Mesenchymal stem cell (in vitro differentiated cells and primary cell): ENCODE data around the gene NEK5.
"Not testable (repeated sequence)": the region's sequence is repeated elsewhere in the genome, so short reads cannot be mapped to it uniquely, and the experiment has no call there.

ENCODE experiments used
- DNase-seq: peaks from one replicate; pipeline ENCODE4 v3.0.0-alpha.2; 2013
- H2AFZ ChIP-seq: one replicate; pipeline ENCODE4 v1.6.1; 2013; ENCODE audit warnings: low read depth, mild to moderate bottlenecking, control low read depth, inconsistent platforms, low read length, moderate library complexity
- H2AK5ac ChIP-seq: 2 replicates; pipeline ENCODE4 v1.6.1; 2013; ENCODE audit warnings: low read length, moderate library complexity, mild to moderate bottlenecking, inconsistent platforms; ENCODE audit not compliant: severe bottlenecking
- H2BK120ac ChIP-seq: one replicate; pipeline ENCODE4 v1.6.1; 2013; ENCODE audit warnings: low read depth, mild to moderate bottlenecking, inconsistent platforms, low read length, moderate library complexity
- H2BK12ac ChIP-seq, 2 experiments: one replicate each; pipeline ENCODE4 v1.6.1; 2013; ENCODE audit warnings: inconsistent platforms in 2 of 2, low read length in 2 of 2, mild to moderate bottlenecking in 2 of 2, moderate library complexity in 2 of 2, control low read depth in 1 of 2
- H2BK15ac ChIP-seq: one replicate; pipeline ENCODE4 v1.6.1; 2013; ENCODE audit warnings: mild to moderate bottlenecking, low read depth, inconsistent platforms; ENCODE audit not compliant: poor library complexity, severe bottlenecking
- H2BK5ac ChIP-seq: 2 replicates; pipeline ENCODE4 v1.6.1; 2013; ENCODE audit warnings: low read depth, mild to moderate bottlenecking, low read length, control low read depth, inconsistent platforms; ENCODE audit not compliant: poor library complexity, severe bottlenecking
- H3K14ac ChIP-seq, 2 experiments: one replicate each; pipeline ENCODE4 v1.6.1; 2013; ENCODE audit warnings: inconsistent platforms in 2 of 2, low read length in 2 of 2, control low read depth in 1 of 2, mild to moderate bottlenecking in 1 of 2, moderate library complexity in 1 of 2
- H3K18ac ChIP-seq, 2 experiments: one replicate each; pipeline ENCODE4 v1.6.1; 2013; ENCODE audit warnings: inconsistent platforms in 2 of 2, low read length in 2 of 2, control low read depth in 1 of 2, low read depth in 1 of 2, mild to moderate bottlenecking in 1 of 2
- H3K23ac ChIP-seq, 2 experiments: one replicate each; pipeline ENCODE4 v1.6.1; 2013; ENCODE audit warnings: inconsistent platforms in 2 of 2, low read length in 2 of 2, mild to moderate bottlenecking in 2 of 2, moderate library complexity in 2 of 2, control low read depth in 1 of 2
- H3K27ac ChIP-seq: 2 replicates; pipeline ENCODE4 v1.5.1; 2013; ENCODE audit warnings: mild to moderate bottlenecking, moderate library complexity, low read length, control low read depth, inconsistent platforms; ENCODE audit not compliant: poor library complexity, severe bottlenecking
- H3K27me3 ChIP-seq, 2 experiments: 2 replicates each; pipeline versions ENCODE4 v1.6.1 to v1.7.0; 2013; ENCODE audit warnings: low read length in 2 of 2, mild to moderate bottlenecking in 2 of 2, moderate library complexity in 2 of 2, control low read depth in 1 of 2, inconsistent platforms in 1 of 2; ENCODE audit not compliant: control insufficient read depth in 1 of 2, insufficient read depth in 1 of 2
- H3K36me3 ChIP-seq, 2 experiments: 2 replicates each; pipeline versions ENCODE4 v1.6.1 to v1.7.0; 2013; ENCODE audit warnings: low read length in 2 of 2, control low read depth in 1 of 2, inconsistent platforms in 1 of 2, low read depth in 1 of 2, mild to moderate bottlenecking in 1 of 2; ENCODE audit not compliant: insufficient read depth in 2 of 2, control insufficient read depth in 1 of 2
- H3K4ac ChIP-seq, 2 experiments: one replicate each; pipeline ENCODE4 v1.6.1; 2013; ENCODE audit warnings: inconsistent platforms in 2 of 2, low read length in 2 of 2, mild to moderate bottlenecking in 2 of 2, moderate library complexity in 2 of 2, control low read depth in 1 of 2, low read depth in 1 of 2
- H3K4me1 ChIP-seq: 2 replicates; pipeline ENCODE4 v1.6.1; 2013; ENCODE audit warnings: low read depth, low read length, control low read depth; ENCODE audit not compliant: control insufficient read depth, insufficient read depth
- H3K4me2 ChIP-seq: 2 replicates; pipeline ENCODE4 v1.6.1; 2013; ENCODE audit warnings: low read length, mild to moderate bottlenecking, inconsistent platforms; ENCODE audit not compliant: poor library complexity, severe bottlenecking
- H3K4me3 ChIP-seq, 2 experiments: 2 replicates each; pipeline versions ENCODE4 v1.5.1 to v1.7.0; 2013; ENCODE audit warnings: low read length in 2 of 2, mild to moderate bottlenecking in 2 of 2, control low read depth in 1 of 2, low read depth in 1 of 2; ENCODE audit not compliant: insufficient read depth in 1 of 2
- H3K79me1 ChIP-seq: replicated peaks from 2 replicates; pipeline ENCODE4 v1.6.1; 2013; ENCODE audit warnings: mild to moderate bottlenecking, control low read depth, low read length, inconsistent platforms; ENCODE audit not compliant: poor library complexity, severe bottlenecking
- H3K9ac ChIP-seq: 2 replicates; pipeline ENCODE4 v1.7.0; 2013; ENCODE audit warnings: mild to moderate bottlenecking, low read length, moderate library complexity
- H3K9me3 ChIP-seq: 2 replicates; pipeline ENCODE4 v1.7.0; 2013; ENCODE audit warnings: mild to moderate bottlenecking, low read length; ENCODE audit not compliant: control insufficient read depth
- H4K8ac ChIP-seq: one replicate; pipeline ENCODE4 v1.6.1; 2013; ENCODE audit warnings: inconsistent platforms, mild to moderate bottlenecking, low read length, moderate library complexity
- H4K91ac ChIP-seq: one replicate; pipeline ENCODE4 v1.6.1; 2013; ENCODE audit warnings: mild to moderate bottlenecking, low read length, inconsistent platforms
- WGBS: methylation state at CpG from one replicate; pipeline ENCODE4 v1.1.7; 2013; ENCODE audit warnings: mixed read lengths; 5-methylcytosine and 5-hydroxymethylcytosine counted together

Gene NEK5

GRCh38 chr13:52173373-52173772, 44.5 kb upstream of the NEK5 start:
- no peak overlapping the region for H3K4ac ChIP-seq
- H4K91ac ChIP-seq, result no peak overlapping the region
- no peak overlapping the region for H3K23ac ChIP-seq
- H2BK120ac ChIP-seq, result no peak overlapping the region
- no peak overlapping the region for H3K4me3 ChIP-seq
- no peak for DNase-seq
- peaks cover 2% of the 10 kb centered on the region for H3K79me1 ChIP-seq
- H3K27me3 ChIP-seq, result no peaks in the 10 kb centered on the region
- H4K8ac ChIP-seq, result no peak overlapping the region
- H3K14ac ChIP-seq, result no peak overlapping the region
- H3K18ac ChIP-seq, result no peak overlapping the region
- no peak overlapping the region for H3K27ac ChIP-seq
- H3K4me1 ChIP-seq, result no peaks in the 10 kb centered on the region
- no peaks in the 10 kb centered on the region for H3K9me3 ChIP-seq
- no peak overlapping the region for H3K9ac ChIP-seq
- H2AFZ ChIP-seq, result no peak overlapping the region
- no peak overlapping the region for H3K4me2 ChIP-seq
- H2BK5ac ChIP-seq, result no peak overlapping the region
- no peak overlapping the region for H2BK15ac ChIP-seq
- no peak overlapping the region for H2AK5ac ChIP-seq
- peaks cover 19 to 70% of the 10 kb centered on the region in 2 experiments for H3K36me3 ChIP-seq
- H2BK12ac ChIP-seq, result no peak overlapping the region
- WGBS, result 100% methylated on average over 2 of the region's 3 CpGs

GRCh38 chr13:52171686-52172085, 42.8 kb upstream of the NEK5 start:
- not testable (repeated sequence) for H2AFZ ChIP-seq, DNase-seq, H3K27ac ChIP-seq, H2BK15ac ChIP-seq, H2AK5ac ChIP-seq, H3K4me2 ChIP-seq, H3K14ac ChIP-seq, H2BK12ac ChIP-seq, H3K4ac ChIP-seq, H3K4me3 ChIP-seq, H2BK120ac ChIP-seq, H3K9me3 ChIP-seq, H3K18ac ChIP-seq, H3K79me1 ChIP-seq, H3K23ac ChIP-seq, H4K8ac ChIP-seq, H2BK5ac ChIP-seq, H4K91ac ChIP-seq, H3K9ac ChIP-seq, H3K27me3 ChIP-seq, H3K4me1 ChIP-seq
- H3K36me3 ChIP-seq, result peaks cover 17 to 65% of the 10 kb centered on the region in 2 experiments
- WGBS, result 100% methylated on average over 1 of the region's 1 CpG

DNA sequence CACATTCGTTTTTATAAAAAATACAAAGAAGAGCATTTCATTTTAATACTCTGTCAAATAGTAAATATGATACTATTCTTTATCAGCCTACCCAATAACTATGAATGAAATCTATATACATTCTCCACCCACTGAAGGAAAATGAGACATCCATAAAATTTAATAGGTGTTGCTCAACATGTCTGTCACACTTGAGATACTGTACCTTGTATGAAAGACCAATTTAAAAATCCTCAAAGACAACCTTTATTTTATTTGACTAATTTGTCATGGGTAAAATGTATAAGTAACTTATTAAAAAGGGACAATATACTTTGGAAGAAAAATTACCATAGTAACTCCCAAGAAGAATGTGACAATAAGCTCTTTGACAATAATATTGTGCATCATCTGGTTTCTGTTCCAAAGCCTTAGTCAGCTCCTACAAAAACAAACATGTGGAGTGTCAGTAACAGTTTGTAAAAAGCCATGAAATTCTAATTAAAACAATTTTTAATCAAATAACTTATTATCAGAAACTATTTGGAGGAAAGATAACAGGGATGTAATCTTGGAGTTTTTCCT, 42.0 kb upstream of the NEK5 start:
- H2AK5ac ChIP-seq, H3K9ac ChIP-seq, H3K18ac ChIP-seq, H3K23ac ChIP-seq, H2AFZ ChIP-seq, H4K91ac ChIP-seq, H3K4me2 ChIP-seq, H3K27ac ChIP-seq, H2BK120ac ChIP-seq, H3K9me3 ChIP-seq, H4K8ac ChIP-seq, H3K79me1 ChIP-seq, H2BK15ac ChIP-seq, H3K4ac ChIP-seq, H3K4me3 ChIP-seq, H2BK12ac ChIP-seq, H3K4me1 ChIP-seq, DNase-seq, H3K14ac ChIP-seq, H2BK5ac ChIP-seq, H3K27me3 ChIP-seq: not testable (repeated sequence)
- WGBS, result no CpG with 5 or more reads among the region's 1 CpG
- peaks cover 23 to 65% of the 10 kb centered on the region in 2 experiments for H3K36me3 ChIP-seq

- no peak overlapping the region for H2BK12ac ChIP-seq
- H3K79me1 ChIP-seq, result no peaks in the 10 kb centered on the region
- H3K4me1 ChIP-seq, result no peaks in the 10 kb centered on the region
- H4K91ac ChIP-seq, result no peak overlapping the region
- no peak overlapping the region for H2AK5ac ChIP-seq
- H3K27ac ChIP-seq, result no peak overlapping the region
- no peak overlapping the region for H3K4me3 ChIP-seq
- H3K9ac ChIP-seq, result no peak overlapping the region
- no peak overlapping the region for H2BK120ac ChIP-seq
- H3K18ac ChIP-seq, result no peak overlapping the region
- H4K8ac ChIP-seq, result no peak overlapping the region
- no peaks in the 10 kb centered on the region for H3K27me3 ChIP-seq
- H3K4me2 ChIP-seq, result no peak overlapping the region
- WGBS, result 91% methylated on average over 2 of the region's 5 CpGs
- DNase-seq, result no peak
- H2BK15ac ChIP-seq, result no peak overlapping the region
- H3K14ac ChIP-seq, result no peak overlapping the region
- H2BK5ac ChIP-seq, result no peak overlapping the region
- no peaks in the 10 kb centered on the region for H3K9me3 ChIP-seq
- no peak overlapping the region for H3K23ac ChIP-seq
- H3K4ac ChIP-seq, result no peak overlapping the region
- peaks cover 23 to 61% of the 10 kb centered on the region in 2 experiments for H3K36me3 ChIP-seq
- no peak overlapping the region for H2AFZ ChIP-seq
Observed at GRCh38 chr13:52169839-52170238, 41.0 kb upstream of the NEK5 start.
